Epidermal melanocyte (primary cell): ENCODE data around the gene PLAC8.
A peak's percentile ranks its signal among the peaks of the same experiment; 100 is the strongest.
"Not testable (repeated sequence)": the region's sequence is repeated elsewhere in the genome, so short reads cannot be mapped to it uniquely, and the experiment has no call there.

ENCODE experiments used
- DNase-seq: peaks from one replicate; pipeline ENCODE4 v3.0.0; 2011; ENCODE audit warnings: low spot score; ENCODE audit not compliant: insufficient read length

PLAC8 gene

GRCh38 chr4:83112678-83113428, 1.7 kb downstream of the PLAC8 start:
- DNase-seq = no peak

- no peak for DNase-seq
These were observed 2.3 kb downstream of the PLAC8 start for GRCh38 chr4:83112231-83112630.

GRCh38 chr4:83111751-83112141, 2.8 kb downstream of the PLAC8 start:
- not testable (repeated sequence) for DNase-seq

GRCh38 chr4:83110970-83111750, 3.4 kb downstream of the PLAC8 start:
- DNase-seq = no peak

- peak; percentile 37 for DNase-seq
These were observed 4.1 kb downstream of the PLAC8 start for GRCh38 chr4:83110223-83110945.

- DNase-seq = no peak
These were observed 4.9 kb downstream of the PLAC8 start for GRCh38 chr4:83109480-83110222.

GRCh38 chr4:83108101-83108861, 6.2 kb downstream of the PLAC8 start:
- no peak for DNase-seq

- no peak for DNase-seq
These were observed 6.9 kb downstream of the PLAC8 start for GRCh38 chr4:83107631-83108030.

- no peak for DNase-seq
These were observed 9.5 kb downstream of the PLAC8 start for GRCh38 chr4:83104991-83105390.

- no peak for DNase-seq
These were observed 18.1 kb downstream of the PLAC8 start for GRCh38 chr4:83096397-83096796.

GRCh38 chr4:83093060-83093640, 21.4 kb downstream of the PLAC8 start:
- DNase-seq = no peak

GRCh38 chr4:83089410-83090157, 24.9 kb downstream of the PLAC8 start:
- DNase-seq = no peak

GRCh38 chr4:83084956-83085355, 29.6 kb downstream of the PLAC8 start:
- not testable (repeated sequence) for DNase-seq

GRCh38 chr4:83083925-83084475, 30.5 kb downstream of the PLAC8 start:
- no peak for DNase-seq

GRCh38 chr4:83082777-83083176, 31.8 kb downstream of the PLAC8 start:
- DNase-seq = no peak

GRCh38 chr4:83080561-83080960, 34.0 kb downstream of the PLAC8 start:
- no peak for DNase-seq

- DNase-seq = peak; percentile 33
These were observed 39.0 kb downstream of the PLAC8 start for GRCh38 chr4:83075311-83076095.

GRCh38 chr4:83074783-83075182, 39.7 kb downstream of the PLAC8 start:
- not testable (repeated sequence) for DNase-seq
